ELF-1 (cell line): ENCODE measurements around the gene BCAN.
"Not testable (repeated sequence)": the region's sequence is repeated elsewhere in the genome, so short reads cannot be mapped to it uniquely, and the experiment has no call there.

ENCODE experiments used
- DNase-seq: peaks from one replicate; pipeline ENCODE4 v3.0.0-alpha.2; 2016; ENCODE audit warnings: low read depth, low spot score

The BCAN gene, protein sequence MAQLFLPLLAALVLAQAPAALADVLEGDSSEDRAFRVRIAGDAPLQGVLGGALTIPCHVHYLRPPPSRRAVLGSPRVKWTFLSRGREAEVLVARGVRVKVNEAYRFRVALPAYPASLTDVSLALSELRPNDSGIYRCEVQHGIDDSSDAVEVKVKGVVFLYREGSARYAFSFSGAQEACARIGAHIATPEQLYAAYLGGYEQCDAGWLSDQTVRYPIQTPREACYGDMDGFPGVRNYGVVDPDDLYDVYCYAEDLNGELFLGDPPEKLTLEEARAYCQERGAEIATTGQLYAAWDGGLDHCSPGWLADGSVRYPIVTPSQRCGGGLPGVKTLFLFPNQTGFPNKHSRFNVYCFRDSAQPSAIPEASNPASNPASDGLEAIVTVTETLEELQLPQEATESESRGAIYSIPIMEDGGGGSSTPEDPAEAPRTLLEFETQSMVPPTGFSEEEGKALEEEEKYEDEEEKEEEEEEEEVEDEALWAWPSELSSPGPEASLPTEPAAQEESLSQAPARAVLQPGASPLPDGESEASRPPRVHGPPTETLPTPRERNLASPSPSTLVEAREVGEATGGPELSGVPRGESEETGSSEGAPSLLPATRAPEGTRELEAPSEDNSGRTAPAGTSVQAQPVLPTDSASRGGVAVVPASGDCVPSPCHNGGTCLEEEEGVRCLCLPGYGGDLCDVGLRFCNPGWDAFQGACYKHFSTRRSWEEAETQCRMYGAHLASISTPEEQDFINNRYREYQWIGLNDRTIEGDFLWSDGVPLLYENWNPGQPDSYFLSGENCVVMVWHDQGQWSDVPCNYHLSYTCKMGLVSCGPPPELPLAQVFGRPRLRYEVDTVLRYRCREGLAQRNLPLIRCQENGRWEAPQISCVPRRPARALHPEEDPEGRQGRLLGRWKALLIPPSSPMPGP

GRCh38 chr1:156641761-156642264 lies at the start of gene BCAN:
Gene BCAN (plus strand): TSS chr1:156642117. CDS start chr1:156646055, 3,938 bp downstream.
- DNase-seq: peak; percentile 44

GRCh38 chr1:156592158-156592909 lies 49.6 kb upstream of the BCAN start:
- no peak for DNase-seq

GRCh38 chr1:156592910-156593660 lies 48.8 kb upstream of the BCAN start:
- no peak for DNase-seq

DNA sequence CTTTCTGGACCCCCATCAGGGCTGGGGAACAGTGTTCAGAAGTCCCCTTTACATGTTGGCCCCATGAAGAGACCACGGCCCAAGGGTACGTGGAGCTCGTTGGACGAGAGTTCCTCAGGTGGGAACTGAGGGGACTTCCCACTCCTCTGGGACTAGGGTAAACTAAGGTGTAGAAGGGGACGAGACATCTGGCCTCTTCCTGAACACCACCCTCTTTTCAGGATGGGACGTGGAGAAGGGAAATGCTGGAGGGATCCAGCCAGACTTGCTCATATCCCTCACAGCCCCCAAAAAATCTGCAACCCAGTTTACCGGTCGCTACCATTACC lies 48.3 kb upstream of the BCAN start:
- DNase-seq: no peak

GRCh38 chr1:156594190-156594589 lies 47.7 kb upstream of the BCAN start:
- DNase-seq: no peak

GRCh38 chr1:156595016-156595415 lies 46.9 kb upstream of the BCAN start:
- DNase-seq: no peak

DNA sequence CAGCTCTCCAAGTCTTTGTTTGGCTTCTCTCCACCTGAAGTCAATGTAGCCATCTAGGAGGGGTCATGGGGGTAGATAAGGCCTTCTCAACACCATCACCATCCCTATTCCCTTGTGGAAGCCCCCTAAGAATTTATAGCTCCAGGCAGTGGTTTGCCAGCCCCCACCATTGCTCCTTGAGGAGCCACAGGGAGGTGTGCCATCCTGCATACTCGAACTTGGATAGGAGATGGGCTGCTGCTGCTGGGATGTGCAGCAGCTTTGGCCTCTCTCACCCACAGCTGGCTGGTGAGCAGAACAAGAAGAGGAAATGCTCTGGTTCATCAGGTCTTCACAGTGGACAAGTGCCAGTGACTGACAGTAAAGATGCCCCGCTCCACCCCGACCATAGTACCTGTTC lies 45.5 kb upstream of the BCAN start:
- no peak for DNase-seq

DNA sequence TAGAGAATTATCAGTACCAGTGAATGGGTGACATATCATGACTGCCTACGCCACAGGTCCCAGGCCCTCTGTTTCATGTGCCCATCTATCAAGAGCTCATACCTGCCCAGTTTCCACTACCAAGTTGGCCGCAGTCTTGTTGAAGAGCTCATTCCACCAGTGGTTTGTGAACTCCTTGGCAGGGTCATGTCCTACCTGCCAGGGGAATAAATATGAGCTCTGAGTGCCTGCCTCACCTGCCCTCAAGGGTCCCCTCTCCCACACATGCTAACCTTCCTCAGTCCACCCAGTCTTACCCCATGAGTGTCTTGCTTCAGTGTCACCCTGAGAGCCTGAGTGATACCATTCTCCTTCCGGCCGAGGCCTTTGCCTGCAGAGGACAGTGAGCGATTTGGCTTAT lies 43.8 kb upstream of the BCAN start:
- DNase-seq: no peak

GRCh38 chr1:156598731-156599432 lies 43.0 kb upstream of the BCAN start:
- DNase-seq: no peak

DNA sequence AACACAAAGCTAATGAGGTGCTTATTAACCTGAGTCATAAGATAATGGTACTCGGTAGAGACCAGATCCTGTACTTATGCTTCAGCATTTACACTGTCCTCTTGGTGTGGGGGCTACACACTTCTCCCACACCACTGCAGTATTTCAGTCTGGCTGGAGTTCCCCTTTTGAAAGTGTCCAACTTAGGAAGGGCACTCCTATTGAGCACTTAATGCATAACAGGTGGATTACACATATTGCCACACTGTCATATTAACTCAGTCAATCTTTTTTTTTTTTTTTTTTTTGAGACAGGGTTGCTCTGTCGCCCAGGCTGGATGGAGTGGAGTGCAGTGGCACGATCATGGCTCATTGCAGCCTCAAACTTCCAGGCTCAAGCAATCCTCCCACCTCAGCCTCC lies 42.1 kb upstream of the BCAN start:
- DNase-seq: no peak

- no peak for DNase-seq
Measured at GRCh38 chr1:156600733-156601121, 41.2 kb upstream of the BCAN start.

DNA sequence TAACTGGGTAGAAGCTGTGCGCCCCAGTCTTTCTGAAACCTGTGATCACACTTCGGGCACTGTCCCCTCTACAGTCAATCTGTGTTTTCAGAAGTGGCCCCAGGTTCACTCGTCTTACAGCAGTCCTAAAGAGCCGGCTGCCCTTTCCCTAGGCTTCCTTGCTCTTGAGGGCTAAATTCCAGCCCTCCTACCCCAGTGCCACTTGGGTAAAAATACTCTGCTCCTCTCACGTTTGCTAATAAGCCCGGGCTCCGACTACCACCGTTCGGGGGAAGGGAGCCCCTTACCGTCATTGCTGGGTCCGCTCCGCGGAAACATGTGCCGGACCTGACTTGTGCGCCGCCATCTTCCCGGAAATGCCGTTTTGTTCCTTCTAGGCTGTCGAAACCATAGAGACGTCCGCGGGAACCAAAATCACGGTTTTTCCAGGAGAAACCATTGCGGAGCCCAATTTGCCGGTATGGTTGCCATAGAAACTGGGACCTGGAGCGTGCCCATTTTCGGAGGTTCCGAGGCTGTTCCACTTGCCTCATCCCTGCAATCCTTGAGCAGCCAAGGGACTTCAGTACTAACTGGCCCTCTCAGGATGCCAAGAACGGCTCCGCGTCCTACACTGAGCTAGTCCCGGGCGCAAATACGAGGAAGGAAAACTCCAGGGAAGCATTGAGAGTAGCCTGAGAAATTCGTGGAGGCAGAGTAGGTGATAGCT lies 40.6 kb upstream of the BCAN start, which contains the start of gene GPATCH4:
TSS of gene GPATCH4 (minus strand) at position 358 of the 709 bp plus-strand sequence.
- DNase-seq: peak; percentile 90

GRCh38 chr1:156601892-156602291 lies 40.0 kb upstream of the BCAN start:
- DNase-seq: no peak

- DNase-seq: no peak
Measured at GRCh38 chr1:156602557-156602993, 39.3 kb upstream of the BCAN start.

DNA sequence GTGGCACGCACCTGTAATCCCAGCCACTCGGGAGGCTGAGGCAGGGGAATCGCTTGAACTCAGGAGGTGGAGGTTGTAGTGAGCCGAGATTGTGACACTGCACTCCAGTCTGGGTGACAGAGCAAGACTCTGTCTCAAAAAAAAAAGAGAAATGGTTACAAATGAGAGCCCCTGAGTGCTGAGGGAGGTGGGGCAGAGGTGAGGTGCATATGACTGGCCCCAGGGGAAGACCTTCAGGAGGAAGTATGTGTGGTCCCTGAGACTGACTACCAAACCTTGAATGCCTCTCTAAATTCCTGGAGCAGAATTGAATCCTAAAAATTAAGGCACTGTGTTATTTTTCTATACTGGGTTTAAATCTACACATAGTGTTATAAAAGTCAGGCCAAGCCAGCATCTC lies 34.6 kb upstream of the BCAN start:
- not testable (repeated sequence) for DNase-seq

GRCh38 chr1:156608036-156608674 lies 33.8 kb upstream of the BCAN start:
- DNase-seq: no peak

DNA sequence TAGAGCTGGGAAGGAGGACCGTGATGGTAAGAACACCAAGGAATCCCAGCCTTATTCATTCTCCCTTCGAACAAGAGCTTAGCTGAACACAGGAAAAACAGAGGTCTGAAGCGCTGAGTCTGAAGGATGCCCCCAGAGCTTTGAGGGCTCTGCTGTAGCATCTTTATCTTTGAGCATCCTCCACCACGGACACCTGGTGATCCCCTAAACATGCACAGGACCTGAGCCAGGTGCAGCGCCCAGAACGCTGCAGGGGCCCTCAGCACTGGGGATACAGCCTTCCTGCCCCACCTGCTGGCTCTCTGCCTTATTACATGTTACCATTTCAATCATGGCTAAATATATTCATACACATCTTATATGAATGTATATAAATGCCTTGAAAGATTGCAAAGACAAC lies 32.9 kb upstream of the BCAN start:
- DNase-seq: no peak

DNA sequence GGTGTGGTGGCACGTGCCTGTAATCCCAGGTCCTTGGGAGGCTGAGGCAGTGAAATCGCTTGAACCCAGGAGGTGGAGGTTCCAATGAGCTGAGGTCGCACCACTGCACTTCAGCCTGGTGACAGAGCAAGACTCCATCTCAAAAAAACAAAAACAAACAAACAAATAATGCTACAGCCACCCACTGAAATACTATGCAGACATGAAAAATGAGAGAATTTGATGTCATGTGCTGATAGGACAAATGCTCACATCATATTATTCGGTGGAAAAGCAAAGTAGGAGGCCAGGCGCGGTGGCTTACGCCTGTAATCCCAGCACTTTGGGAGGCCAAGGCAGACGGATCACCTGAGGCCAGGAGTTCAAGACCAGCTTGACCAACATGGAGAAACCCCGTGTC lies 31.8 kb upstream of the BCAN start:
- DNase-seq: not testable (repeated sequence)

DNA sequence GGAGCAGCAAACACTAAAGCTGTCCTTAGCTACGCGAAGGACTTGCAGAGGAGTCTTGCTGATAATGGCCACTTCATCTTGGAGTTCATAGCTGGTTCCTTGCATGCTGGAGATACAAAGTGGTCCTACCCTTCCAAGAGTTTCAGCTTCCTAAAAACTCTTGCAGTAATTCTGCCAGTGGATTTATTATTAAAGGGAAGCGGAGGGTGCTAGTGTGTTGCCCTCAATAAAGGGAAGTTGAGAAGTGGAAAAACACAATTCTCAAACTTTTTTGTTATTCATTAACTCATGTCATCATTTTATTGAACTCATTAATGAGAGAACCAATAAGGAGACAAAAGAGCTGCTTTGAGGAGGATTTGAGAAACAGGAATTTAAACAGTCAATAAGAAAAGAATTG lies 29.3 kb upstream of the BCAN start:
- no peak for DNase-seq
